ENCODE measurements around the gene BCAS1. TPM values are rescaled to one million over a fixed set of nuclear protein-coding genes. Genes with fewer than 3 reads are reported as not detected.

Gene BCAS1
- total RNA-seq, 1 experiment from 2014 or later: 3.1 TPM

DNA sequence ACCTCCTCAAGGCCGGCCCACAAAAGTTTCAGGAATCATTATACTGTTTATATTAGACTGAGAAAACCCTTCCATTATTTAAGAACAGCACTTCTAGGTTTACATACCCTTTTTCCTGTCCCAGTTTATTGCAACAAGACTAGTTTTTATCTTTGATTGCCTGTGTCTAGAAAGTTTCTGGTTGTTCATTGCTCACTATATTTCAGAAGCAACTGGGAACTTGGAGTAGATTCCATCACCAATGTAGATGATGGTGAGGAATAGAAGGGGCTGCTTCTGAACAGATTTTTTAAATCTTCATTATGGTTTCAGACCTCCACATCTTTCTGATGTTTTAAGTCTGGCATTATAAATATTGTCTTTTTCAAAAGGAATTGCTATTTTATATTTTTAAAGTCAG, 93.0 kb downstream of the BCAS1 start:
- no peaks in the 10 kb centered on the region for H3K36me3 ChIP-seq (ENCODE audit: control insufficient read depth, insufficient read depth, low read length)
- no peaks in the 10 kb centered on the region for H3K27me3 ChIP-seq (ENCODE audit: control insufficient read depth, insufficient read depth, low read length)
- ATAC-seq (no peak), DNase-seq (ENCODE audit: low read depth, low spot score) (no peak)
- intact Hi-C loops (cut with micrococcal nuclease; ENCODE audit: unreplicated experiment): no loop called here
- BruUV-seq (replicated peaks): no TSS peak
- CTCF ChIA-PET: no interaction called here
- no peaks in the 10 kb centered on the region for H3K4me1 ChIP-seq (ENCODE audit: control insufficient read depth, insufficient read depth, low read length)
- in situ Hi-C loops (cut with HindIII; ENCODE audit: low pct_unique_long_range_greater_than_20kb, low sequenced_read_pairs): no loop called here
- no peak overlapping the region for H3K27ac ChIP-seq (ENCODE audit: low read length)
- peaks cover 4% of the 10 kb centered on the region; the same call in 1 of the 2 replicates for H3K9me3 ChIP-seq (ENCODE audit: control insufficient read depth, insufficient read depth, low read depth, low read length)
- POLR2A ChIA-PET: no interaction called here
- TF ChIP-seq, protein P1, sequence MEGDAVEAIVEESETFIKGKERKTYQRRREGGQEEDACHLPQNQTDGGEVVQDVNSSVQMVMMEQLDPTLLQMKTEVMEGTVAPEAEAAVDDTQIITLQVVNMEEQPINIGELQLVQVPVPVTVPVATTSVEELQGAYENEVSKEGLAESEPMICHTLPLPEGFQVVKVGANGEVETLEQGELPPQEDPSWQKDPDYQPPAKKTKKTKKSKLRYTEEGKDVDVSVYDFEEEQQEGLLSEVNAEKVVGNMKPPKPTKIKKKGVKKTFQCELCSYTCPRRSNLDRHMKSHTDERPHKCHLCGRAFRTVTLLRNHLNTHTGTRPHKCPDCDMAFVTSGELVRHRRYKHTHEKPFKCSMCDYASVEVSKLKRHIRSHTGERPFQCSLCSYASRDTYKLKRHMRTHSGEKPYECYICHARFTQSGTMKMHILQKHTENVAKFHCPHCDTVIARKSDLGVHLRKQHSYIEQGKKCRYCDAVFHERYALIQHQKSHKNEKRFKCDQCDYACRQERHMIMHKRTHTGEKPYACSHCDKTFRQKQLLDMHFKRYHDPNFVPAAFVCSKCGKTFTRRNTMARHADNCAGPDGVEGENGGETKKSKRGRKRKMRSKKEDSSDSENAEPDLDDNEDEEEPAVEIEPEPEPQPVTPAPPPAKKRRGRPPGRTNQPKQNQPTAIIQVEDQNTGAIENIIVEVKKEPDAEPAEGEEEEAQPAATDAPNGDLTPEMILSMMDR (IDR thresholded peaks at IDR 0.05): no peak
- TF ChIP-seq POLR2AphosphoS5 (IDR thresholded peaks at IDR 0.05; ENCODE audit: low read depth, low read length) (no peak), SIN3A (IDR thresholded peaks at IDR 0.05; ENCODE audit: borderline replicate concordance, insufficient read depth, low read depth, low read length) (no peak), TCF7L2 (IDR thresholded peaks at IDR 0.05; ENCODE audit: low read depth, low read length) (no peak)
- TF ChIP-seq, protein P2, sequence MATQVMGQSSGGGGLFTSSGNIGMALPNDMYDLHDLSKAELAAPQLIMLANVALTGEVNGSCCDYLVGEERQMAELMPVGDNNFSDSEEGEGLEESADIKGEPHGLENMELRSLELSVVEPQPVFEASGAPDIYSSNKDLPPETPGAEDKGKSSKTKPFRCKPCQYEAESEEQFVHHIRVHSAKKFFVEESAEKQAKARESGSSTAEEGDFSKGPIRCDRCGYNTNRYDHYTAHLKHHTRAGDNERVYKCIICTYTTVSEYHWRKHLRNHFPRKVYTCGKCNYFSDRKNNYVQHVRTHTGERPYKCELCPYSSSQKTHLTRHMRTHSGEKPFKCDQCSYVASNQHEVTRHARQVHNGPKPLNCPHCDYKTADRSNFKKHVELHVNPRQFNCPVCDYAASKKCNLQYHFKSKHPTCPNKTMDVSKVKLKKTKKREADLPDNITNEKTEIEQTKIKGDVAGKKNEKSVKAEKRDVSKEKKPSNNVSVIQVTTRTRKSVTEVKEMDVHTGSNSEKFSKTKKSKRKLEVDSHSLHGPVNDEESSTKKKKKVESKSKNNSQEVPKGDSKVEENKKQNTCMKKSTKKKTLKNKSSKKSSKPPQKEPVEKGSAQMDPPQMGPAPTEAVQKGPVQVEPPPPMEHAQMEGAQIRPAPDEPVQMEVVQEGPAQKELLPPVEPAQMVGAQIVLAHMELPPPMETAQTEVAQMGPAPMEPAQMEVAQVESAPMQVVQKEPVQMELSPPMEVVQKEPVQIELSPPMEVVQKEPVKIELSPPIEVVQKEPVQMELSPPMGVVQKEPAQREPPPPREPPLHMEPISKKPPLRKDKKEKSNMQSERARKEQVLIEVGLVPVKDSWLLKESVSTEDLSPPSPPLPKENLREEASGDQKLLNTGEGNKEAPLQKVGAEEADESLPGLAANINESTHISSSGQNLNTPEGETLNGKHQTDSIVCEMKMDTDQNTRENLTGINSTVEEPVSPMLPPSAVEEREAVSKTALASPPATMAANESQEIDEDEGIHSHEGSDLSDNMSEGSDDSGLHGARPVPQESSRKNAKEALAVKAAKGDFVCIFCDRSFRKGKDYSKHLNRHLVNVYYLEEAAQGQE (IDR thresholded peaks at IDR 0.05; ENCODE audit: insufficient read depth in 1 of 2, low read depth in 2 of 2, low read length in 1 of 2): no peak
- H3K4me3 ChIP-seq (ENCODE audit: low read depth in 2 of 2, low read length in 2 of 2): no peak overlapping the region

DNA sequence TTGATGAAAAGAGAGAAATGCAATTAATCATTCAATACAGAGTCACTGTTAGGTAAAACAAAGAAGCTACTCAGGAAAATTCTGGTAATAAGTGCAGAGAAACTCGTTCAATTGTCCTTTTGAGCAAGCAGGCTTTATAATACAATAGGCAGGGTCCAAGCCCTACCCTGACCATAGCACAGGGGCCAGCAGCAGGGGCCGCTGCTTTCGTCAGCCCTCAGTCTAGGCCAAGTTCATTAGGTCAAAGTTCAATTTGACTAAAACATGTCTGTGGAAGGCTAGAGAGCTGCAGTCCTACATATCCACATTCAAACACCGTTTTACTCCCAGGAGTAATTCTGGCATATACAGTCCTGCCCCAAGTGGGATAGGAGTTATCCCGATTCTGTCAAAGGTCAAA, 94.6 kb downstream of the BCAS1 start:
- Histone ChIP-seq H3K27me3 (ENCODE audit: control insufficient read depth, insufficient read depth, low read length) (no peaks in the 10 kb centered on the region), H3K4me3 (ENCODE audit: low read depth in 2 of 2, low read length in 2 of 2) (no peak overlapping the region), H3K27ac (ENCODE audit: low read length) (no peak overlapping the region), H3K9me3 (ENCODE audit: control insufficient read depth, insufficient read depth, low read depth, low read length) (peaks cover 4% of the 10 kb centered on the region; the same call in 1 of the 2 replicates), H3K4me1 (ENCODE audit: control insufficient read depth, insufficient read depth, low read length) (no peaks in the 10 kb centered on the region), H3K36me3 (ENCODE audit: control insufficient read depth, insufficient read depth, low read length) (no peaks in the 10 kb centered on the region)
- ATAC-seq (no peak), DNase-seq (ENCODE audit: low read depth, low spot score) (no peak)
- TF ChIP-seq POLR2AphosphoS5 (IDR thresholded peaks at IDR 0.05; ENCODE audit: low read depth, low read length): no peak
- TF ChIP-seq, protein P1 (IDR thresholded peaks at IDR 0.05): no peak
- no peak for TF ChIP-seq TCF7L2 (IDR thresholded peaks at IDR 0.05; ENCODE audit: low read depth, low read length)
- no peak for TF ChIP-seq SIN3A (IDR thresholded peaks at IDR 0.05; ENCODE audit: borderline replicate concordance, insufficient read depth, low read depth, low read length)
- TF ChIP-seq, protein P2 (IDR thresholded peaks at IDR 0.05; ENCODE audit: insufficient read depth in 1 of 2, low read depth in 2 of 2, low read length in 1 of 2): no peak
- BruUV-seq (replicated peaks): no TSS peak
- POLR2A ChIA-PET: no interaction called here
- intact Hi-C loops (cut with micrococcal nuclease; ENCODE audit: unreplicated experiment) (no loop called here), in situ Hi-C loops (cut with HindIII; ENCODE audit: low pct_unique_long_range_greater_than_20kb, low sequenced_read_pairs) (no loop called here)
- CTCF ChIA-PET: no interaction called here

All from Panc1 (cell line).